ENCODE measurements around the gene LCN2.

The LCN2 gene

GRCh38 chr9:128192601-128193371 lies 43.5 kb downstream of the LCN2 start:
- DNase-seq (ENCODE audit: low read depth, low spot score) = no peak

DNA sequence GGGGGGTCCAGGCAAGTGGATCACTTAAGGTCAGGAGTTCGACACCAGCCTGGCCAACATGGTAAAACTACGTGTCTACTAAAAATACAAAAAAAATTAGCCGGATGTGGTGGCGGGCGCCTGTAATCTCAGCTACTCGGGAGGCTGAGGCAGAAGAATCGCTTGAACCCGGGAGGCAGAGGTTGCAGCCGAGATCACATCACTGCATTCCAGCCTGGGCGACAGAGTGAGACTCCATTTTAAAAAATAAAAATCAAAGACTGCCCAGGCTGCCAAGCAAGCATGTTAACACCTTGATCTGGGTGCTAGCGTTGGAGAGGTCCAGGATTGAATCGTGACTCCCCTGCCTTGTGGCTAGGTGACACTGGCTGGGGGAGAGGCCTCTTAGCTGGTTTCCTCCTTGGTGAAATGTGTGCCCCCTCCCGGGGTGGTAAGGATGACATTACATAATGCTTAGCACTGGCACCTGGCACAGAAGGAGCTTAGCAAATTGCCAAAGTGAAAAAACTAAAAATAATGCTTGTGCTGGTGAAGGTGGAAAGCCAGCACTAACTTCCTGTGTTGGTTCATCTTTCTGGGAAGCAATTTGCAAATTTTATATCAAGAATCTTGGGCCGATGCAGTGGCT lies 44.3 kb downstream of the LCN2 start:
- no peak for DNase-seq (ENCODE audit: low read depth, low spot score)

DNA sequence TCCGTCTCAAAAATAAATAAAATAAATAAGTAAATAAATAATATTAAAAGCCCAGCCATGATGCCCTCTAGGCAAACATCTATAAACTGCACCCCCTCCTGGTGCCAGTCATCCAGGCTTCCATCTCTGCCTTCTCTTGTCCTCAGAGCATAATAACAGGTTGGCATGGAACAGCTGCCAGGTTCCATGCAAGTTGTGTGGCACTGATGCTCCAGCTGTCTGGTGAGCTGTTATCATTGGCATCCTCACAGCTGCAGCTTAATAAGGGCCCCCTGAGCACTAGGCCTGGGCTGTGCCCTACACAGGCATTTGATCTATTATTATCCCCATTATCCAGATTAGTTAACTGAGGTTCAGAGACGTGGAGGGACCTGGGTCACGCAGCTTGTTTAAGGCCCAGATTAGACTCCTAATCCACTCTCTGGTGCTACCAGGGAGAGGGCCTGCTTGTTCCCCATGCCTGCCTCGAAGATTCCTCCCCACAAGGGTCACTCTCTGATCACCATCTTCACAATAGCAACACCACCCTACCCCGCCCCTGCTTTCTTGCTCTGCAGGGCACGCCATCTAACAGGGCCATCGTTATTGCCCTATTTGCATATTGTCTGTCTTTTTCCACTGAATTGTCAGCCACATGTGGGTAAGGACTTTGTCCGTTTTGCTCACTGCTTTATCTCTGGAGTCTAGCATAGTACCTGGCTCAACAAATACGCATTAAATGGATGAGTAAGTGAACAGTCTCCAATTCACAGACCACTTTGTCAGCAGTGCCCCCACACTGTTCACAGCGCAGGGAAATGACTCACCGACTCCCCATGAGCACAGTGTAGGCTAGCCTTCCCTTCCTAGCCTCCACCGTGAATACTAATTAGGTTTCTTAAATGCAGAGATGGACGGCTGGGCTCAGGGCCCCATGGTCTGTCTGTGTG lies 52.5 kb downstream of the LCN2 start:
- peak; percentile 45 for DNase-seq (ENCODE audit: low read depth, low spot score)

DNA sequence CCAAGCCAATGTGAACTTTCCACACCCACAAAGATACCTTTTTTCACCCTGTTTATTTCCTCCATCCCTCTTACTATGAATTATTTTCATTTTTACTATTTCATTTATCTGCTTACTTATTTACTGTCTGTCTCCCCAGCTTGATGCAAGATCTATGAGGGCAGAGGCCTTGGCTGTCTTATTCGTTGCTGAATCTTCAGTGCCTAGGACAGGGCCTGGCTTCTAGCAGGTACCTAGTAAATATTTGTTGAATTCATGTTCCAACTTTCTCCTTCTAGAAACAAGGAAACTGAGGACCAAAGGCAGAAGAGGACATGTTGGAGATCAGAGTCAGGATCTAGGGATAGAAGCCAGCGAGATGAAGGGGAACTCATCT lies 53.4 kb downstream of the LCN2 start:
- DNase-seq (ENCODE audit: low read depth, low spot score) = no peak
